ENCODE results near the gene DMGDH.
"Not testable (repeated sequence)": the region's sequence is repeated elsewhere in the genome, so short reads cannot be mapped to it uniquely, and the experiment has no call there.

Gene DMGDH

DNA sequence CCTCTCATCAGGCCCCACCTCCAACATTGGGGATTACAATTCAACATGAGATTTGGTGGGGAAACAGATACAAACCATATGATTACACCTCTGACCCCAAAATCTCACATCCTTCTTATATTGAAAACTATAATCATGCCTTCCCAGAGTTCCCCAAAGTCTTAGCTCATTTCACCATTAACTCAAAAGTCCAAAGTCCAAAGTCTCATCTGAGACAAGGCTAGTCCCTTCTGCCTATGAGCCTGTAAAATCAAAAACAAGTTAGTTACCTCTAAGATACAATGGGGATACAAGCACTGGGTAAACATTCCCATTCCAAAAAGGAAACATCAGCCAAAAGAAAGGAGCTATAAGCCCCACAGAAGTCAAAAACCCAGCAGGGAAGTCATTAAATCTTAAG is 57.6 kb downstream of the DMGDH start:
- DNase-seq (ENCODE audit: low read depth, low spot score) = no peak

DNA sequence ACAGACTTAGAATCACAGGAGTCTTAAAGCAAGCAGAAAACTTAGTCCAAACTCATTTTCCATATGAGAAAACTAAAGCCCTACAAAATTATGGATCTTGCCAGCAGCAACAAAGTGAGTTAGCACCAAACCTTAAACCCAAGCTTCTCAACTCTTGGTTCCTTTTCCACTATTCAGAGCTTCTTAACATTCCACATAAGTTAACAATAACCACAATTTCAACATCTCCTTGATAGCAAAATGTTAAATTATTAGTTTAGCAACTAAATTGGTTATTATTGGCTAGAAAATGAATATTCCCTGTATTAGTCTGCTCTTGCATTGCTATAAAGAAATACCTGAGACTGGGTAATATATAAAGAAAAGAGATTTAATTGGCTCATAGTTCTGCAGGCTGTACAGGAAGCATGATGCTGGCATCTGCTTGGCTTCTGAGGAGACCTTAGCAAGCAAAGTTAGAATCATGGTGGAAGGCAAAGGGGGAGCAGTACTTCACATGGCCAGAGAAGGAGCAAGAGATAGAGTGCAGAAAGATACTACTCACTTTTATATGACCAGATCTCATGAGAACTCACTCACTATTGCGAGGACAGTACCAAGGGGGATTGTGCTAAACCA is 58.1 kb downstream of the DMGDH start:
- no peak for DNase-seq (ENCODE audit: low read depth, low spot score)

DNA sequence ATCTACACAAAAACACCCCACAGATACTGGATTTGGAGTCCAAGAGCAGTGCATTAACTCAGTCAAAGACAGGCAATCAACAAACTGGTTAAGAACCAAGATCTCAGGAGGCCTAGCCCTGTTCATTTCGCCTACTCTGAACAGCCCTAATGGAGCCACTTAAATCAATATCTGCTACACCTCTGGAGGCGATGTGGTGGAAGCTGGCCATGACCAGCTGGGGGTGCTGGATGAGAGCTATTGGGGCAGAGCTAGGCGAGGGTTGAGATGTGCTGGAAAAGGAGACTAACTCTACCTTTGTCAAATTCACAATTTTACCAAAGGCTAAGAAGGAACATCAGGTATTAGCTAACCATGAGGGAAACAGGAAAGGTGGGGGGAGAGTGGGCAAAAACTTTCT is 61.1 kb downstream of the DMGDH start:
- no peak for DNase-seq (ENCODE audit: low read depth, low spot score)

DNA sequence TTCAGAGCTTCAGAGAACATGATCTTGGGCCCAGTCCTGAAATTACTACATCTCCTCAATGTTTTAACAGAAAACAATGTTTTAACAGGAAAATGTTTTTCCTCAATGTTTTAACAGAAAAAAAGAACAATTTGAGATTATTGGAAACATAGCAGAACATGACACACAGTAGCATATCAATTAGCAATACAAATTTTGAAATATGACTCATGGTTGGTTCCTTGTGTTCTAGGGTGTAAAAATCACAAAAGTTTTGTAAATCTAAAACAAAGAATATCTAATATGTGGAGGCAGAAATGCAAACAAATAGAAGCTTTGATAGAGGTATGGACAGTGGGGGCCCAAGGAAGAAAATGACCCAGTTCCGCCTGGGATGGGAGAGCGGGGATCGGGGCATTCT is 61.6 kb downstream of the DMGDH start:
- DNase-seq (ENCODE audit: low read depth, low spot score) = no peak

DNA sequence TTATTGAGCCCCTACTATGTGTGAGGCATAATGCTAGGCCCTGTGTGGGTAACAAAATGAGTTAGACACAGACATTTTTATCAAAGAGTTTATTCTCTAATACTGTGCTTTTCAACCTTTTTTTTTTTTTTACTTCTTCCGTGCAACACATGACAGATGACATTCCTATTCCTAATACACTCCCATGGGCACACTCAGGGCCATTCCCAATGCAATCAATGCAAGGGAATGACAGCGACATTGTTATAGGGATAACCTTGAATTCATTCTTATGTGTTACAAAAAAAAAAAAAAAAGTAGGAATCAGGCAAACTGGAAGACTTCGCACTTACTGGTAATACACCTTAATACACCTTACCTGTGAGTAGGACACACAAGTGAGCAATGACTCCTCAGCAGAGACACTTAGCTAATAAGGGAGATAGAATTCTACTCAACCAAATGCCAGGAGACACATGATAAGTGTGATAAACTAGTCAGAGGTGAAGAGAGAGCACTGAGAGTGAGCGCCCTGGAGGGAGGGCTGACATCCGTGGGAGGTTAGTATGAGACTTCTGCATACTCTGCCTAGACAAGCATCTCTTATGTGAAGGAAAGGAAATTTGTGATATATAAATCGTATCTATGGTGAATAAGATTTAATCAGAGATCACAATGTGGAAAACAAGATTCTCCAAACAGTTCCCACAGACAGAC is 63.4 kb downstream of the DMGDH start:
- DNase-seq (ENCODE audit: low read depth, low spot score) = no peak

DNA sequence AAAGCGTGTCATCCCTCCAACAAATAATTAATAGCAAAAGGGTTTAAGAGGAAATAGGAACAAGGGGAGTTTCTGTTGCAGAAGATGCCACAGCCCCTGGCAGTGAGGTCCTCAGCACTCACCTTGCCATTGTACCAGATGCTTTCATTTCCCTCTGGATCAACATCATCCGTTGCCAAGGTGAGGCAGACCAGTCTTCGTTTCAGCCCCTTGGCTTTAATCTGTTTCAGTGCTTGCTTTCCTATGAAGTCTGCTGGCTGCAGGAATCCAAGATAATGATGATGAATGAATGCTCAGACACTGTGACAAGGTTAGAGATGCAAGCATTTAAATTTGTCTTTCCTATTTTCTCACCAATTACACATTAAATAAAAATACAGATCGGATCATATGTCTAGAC is 64.3 kb downstream of the DMGDH start:
- DNase-seq (ENCODE audit: low read depth, low spot score) = no peak

DNA sequence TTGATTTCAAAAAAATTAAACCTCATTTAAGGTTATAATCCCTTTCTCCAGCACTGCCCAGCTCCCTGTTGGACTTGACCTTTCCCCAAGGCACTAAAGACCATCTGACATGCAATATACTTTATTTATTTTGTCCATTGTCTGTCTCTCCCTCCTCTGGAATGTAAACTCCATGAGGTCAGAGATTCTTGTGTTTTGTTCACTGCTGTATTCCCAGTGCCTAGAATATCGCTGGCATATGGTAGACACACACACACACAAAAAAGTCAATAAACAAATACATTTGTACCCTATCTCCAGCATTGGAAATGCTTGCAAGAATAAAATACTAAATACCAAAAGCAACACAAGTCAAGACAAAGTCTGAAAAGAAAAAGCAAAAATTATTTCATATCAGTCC is 67.1 kb downstream of the DMGDH start:
- no peak for DNase-seq (ENCODE audit: low read depth, low spot score)

DNA sequence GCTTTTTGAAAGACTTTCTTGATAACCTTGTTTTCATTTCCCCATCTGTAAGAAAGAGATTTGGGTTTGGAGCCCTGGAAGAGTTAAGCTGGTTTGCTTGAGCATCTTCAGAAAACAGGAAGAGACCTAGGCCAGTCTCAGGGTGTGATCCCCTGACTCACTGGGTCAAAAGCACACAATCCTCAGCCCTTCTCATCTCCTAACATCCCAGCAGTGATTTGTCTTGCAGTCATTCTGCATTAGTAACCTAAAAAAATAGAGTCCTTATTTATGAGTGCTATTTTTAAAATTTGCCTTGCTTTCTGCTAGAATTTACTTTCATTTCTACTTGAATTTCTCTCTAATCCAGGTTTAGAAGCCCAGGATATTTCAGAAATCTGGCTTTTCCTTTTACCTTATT is 68.0 kb downstream of the DMGDH start:
- no peak for DNase-seq (ENCODE audit: low read depth, low spot score)

DNA sequence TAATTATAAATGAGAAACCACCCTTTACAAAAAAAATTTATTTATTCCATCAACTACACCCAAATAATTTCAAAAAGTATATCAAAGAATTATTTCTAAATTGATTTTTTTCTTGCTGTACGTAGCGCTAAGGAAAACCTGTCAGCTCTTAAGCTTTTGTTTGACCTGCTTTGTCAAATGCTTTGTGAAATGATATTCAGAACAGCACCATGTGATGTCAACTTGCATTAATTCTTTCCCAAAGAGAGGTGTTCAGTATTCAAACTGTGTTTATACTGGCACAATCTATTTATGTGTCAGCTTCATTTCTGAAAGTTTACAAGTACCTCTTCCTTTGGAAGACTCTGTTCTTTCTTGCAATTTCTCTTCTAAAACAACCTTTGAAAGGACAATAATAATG is 72.4 kb downstream of the DMGDH start:
- DNase-seq (ENCODE audit: low read depth, low spot score) = no peak

DNA sequence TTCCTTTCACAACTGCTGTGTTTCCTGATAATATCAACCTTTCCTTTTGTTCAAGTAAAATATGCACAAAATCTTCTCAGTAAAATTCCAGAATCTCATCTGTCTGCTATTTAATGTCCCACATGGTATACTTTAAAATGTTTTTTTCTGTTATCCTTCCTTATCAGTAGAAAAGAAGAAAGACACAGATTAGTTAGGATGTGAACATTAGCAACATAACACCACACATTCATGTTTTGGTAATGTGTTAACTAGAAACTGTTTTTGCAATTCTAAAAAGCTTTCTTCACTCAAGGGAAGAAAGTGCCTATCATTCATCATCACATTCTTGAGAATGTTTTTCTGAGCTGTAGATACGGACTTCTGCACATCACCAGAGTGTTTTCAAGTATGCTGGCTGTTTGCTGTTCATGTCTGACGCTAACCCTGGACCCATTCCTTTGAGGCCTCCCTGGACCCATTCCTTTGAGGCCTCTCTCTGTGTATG is 73.9 kb downstream of the DMGDH start:
- no peak for DNase-seq (ENCODE audit: low read depth, low spot score)

DNA sequence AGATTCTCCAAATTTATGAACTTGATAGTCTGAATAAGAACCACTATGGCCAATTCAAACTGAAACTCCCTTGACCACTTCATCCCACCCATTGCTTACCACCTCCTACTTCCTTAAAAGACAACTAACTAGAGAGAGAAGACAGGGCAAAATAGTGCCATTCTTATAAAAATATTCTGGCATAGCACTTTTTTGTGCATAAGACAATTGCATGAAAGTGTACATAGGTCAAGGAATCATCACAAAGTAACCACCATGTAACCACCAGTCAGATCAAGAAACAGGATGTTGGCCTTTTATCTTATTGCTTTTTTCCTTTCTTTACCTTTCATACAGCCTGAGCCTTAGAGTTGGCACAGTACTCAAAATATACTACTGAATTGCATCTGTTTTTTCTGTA is 76.3 kb downstream of the DMGDH start:
- no peak for DNase-seq (ENCODE audit: low read depth, low spot score)

DNA sequence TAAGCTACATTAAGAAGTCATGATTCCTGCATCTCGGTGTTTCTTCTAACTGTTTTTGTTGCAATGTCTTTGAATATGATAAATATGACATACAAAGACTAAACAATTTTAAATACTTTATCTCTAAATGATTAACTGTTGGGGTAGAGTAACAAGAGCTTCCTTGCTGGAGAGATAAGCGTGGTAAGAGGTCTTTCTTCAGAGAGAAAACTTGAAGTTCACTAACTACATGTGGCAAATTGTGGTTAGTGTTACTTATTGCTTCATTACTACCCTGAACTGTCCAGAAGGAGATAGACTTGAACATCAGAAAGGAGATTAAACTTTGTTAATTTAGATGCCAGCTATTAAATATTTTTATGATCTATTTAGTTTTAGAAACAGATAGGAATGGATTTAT is 77.3 kb downstream of the DMGDH start:
- no peak for DNase-seq (ENCODE audit: low read depth, low spot score)

DNA sequence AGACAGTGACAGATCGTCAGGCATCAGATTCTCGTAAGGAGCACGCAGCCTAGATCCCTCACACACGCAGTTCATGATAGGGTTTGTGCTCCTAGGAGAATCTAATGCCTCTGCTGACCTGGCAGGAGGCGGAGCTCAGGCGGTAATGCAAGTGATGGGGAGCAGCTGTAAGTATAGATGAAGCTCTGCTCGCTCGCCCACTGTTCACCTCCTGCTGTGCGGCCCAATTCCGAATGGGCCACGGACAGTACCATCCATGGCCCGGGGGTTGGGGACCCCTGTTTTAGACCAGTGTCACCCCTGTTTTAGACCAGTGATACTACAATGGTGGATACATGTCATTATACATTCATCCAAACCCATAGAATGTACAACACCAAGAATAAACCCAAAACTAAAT is 80.4 kb downstream of the DMGDH start:
- DNase-seq (ENCODE audit: low read depth, low spot score) = no peak

DNA sequence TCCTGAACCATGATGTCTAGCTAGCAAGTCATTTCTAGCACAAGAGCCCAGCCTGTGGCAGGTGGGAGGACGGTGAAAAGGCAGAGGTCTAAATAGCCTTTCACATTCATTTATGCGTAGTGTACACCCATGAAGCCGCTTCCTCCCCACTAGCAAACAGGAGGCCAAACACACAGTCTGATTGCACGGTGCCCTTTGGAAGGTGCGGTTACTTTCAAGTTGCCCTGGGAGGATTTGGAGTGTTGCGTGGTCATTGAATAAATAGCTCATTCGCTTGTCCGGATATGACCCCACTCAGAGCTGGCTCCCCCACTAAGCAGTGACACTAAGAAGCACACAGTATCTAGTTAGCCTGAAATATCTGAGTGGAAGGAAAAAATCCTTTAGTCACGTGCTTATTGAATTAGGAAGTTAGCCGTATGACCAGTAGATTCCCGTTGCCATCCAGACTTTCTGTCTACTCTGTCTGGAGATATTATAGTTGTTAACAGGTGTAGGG is 83.7 kb downstream of the DMGDH start:
- DNase-seq (ENCODE audit: low read depth, low spot score) = no peak

DNA sequence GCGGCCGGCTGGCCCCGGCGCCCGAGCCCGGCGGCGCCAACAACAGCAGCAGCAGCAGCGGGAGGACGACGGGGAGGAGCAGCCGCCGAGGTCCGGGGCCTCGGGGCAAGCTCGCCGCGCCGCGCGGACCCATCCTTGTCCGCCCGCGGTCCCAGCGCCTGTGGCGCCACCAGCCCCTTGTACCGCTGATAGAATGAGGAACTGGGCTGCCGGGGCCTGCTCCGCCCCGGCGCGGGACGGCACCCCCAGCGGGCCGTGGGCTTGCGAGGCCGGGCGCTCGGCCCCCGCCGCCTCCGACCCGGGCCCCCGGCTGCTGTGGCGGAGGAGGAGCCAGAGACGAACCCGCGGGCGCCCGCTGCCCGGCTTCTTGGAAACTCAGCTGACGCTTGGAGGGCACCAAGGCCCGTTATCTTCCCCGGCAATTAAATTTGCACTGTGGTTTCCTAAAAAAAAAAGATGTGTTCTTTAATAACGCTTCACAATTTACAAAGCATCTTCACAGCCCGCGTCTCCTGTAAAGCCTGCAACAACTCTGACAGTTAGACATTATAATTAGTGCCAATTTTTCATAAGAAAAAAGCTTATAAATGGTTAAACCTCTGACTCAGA is 84.3 kb downstream of the DMGDH start, which contains the start of gene ARSB:
ARSB (minus strand) TSS at position 195 of the 609 bp plus-strand sequence; CDS start at position 133, 62 bp downstream.
- DNase-seq (ENCODE audit: low read depth, low spot score) = no peak

DNA sequence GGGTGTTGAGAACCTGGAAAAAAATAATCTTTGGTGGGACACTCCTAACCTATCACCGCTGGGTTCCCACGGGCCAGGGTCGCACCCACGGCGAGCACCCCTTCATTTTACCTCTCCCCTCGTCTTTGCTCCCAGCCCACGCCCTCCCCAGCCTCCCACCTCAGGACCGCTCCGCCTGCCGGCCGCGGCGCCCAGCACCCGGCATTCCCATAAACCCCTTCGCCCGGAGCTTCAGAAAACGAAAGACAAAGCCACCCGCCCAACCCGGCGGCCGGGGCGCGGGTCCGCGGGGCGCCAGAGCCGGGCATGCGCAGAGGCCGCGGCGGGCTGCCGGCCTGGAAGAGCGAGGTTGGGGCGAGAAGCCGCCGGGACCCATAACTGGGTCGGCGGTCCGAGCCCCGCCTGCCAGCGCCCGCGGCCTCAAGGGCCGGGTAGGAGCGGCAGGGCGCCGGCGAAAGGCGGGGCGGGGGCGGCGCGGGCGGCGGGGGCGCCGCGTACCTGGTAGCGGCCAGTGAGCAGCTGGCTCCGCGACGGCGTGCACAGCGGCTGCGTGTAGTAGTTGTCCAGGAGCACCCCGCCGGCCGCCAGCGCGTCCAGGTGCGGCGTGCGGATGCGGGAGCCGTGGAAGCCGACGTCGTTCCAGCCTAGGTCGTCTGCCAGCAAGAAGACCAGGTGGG is 84.9 kb downstream of the DMGDH start:
- DNase-seq (ENCODE audit: low read depth, low spot score) = no peak

DNA sequence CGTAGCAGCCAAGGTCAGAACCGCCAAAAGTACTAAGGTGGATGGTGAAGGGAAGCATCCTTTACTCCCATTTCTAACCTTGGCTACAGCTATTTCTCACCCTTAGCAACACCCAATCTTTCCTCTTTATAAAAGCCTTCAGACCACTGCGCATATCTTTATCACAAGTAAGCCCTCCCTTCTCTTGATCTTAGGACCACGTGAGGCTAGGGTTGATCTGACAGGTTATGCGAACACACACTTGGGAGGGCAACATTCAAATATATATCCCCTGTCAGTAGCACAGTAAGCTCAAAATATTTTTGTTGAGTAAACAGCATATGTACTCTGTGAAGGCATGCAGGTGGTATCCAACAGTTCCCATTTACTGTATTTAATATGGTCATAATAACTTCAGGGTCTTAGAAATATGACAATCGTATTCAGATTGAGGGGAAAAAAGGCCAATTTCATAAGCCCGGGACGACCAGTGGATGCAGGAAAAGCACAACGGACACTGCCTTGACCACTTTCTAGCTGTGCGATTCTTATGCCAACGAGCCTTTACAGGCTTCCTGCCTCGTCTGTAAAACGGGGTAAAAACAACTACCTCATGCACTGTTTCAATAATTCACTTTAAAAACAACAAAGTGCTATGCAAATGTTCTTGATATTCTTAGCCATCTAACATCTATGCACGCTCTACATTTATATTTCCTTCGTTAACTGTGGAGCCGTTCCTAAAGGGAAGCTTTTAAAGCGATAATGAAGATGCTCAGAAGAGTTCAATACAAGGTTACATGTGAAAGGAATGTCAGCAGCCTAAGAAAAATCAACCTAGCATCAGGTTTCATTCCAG is 85.7 kb downstream of the DMGDH start:
- no peak for DNase-seq (ENCODE audit: low read depth, low spot score)

DNA sequence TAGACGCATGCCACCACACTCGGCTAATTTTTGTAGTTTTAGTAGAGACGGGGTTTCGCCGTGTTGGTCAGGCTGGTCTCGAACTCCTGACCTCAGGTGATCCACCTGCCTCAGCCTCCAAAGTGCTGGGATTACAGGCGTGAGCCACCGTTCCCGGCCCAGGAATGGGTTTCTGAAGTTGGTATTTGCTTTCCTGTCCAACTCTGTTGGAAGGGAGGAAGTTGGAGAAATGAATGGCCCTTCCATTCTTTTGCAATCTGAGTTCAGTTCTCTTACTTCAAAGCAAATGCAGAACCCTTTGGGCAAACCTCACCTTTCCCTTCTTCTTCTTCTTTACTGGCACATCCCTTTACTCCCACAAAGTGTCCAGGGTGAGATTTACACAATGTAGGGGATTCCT is 86.3 kb downstream of the DMGDH start:
- not testable (repeated sequence) for DNase-seq (ENCODE audit: low read depth, low spot score)

DNA sequence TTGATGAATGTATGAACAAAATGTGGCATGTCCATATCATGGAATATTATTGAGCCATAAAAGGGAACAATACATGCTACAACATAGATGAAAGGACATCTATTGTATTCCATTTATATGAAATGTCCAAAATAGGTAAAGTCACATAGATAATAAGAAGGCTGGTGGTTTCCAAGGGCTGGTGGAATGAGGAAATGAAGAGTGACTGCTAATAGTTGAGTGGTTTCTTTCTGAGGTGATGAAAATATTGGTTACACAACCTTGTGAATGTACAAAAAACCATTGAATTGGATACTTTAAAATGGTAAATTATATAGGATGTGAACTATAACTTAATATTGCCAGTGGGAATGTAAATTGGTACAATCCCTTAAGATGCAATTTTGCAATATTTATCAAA is 89.6 kb downstream of the DMGDH start:
- DNase-seq (ENCODE audit: low read depth, low spot score) = no peak

DNA sequence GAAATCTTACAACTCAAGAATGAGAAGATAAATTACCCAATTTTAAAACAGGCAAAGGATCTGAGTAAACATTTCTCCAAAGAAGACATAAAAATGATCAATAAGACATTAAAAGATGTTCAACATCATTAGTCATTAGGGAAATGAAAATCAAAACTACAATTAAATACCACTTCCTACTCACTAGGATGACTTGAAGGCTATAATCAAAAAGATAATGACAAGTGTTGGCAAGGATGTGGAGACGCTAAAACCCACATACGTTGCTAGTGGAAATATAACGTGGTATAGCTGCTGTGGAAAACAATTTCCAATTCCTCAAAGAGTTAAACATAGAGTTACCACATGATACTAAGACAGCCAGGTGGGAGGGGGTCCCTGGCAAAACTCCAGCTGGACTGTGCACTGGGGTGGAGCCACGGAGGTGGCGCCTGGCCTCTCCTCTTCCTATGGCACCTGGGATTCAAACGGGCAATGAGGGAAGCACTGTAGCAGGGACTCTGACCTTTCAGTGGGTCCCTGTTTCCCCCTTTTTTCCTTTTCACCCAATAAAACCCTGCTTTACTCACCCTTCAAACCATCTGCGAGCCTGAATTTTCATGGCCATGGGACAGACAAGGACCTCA is 90.2 kb downstream of the DMGDH start:
- no peak for DNase-seq (ENCODE audit: low read depth, low spot score)

DNA sequence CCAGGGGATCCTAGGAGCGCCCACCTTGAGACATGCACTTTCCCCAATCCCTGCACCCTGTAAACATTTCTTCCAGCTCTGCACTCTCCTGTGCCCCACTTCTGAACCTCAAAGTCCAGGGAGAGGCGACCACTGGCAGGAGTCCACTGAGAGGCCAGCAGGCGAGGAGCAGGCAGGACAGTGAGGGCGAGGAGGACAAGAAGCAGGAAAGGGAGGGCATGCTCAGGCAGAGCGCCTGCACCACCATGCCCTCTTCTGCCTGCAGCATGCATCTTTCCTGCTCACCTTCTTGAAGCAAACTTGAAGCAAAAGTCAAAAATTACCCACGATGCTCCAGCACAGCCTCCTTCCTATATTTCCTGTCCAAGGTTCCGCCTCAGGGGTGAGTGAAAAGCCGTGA is 94.4 kb downstream of the DMGDH start:
- no peak for DNase-seq (ENCODE audit: low read depth, low spot score)
